ENCODE measurements around the gene DNMBP. TPM values are rescaled to one million over a fixed set of nuclear protein-coding genes. Genes with fewer than 3 reads are reported as not detected.

The DNMBP gene
- total and polyA plus RNA-seq, 2 donors: 10.0 to 11.9 TPM

DNA sequence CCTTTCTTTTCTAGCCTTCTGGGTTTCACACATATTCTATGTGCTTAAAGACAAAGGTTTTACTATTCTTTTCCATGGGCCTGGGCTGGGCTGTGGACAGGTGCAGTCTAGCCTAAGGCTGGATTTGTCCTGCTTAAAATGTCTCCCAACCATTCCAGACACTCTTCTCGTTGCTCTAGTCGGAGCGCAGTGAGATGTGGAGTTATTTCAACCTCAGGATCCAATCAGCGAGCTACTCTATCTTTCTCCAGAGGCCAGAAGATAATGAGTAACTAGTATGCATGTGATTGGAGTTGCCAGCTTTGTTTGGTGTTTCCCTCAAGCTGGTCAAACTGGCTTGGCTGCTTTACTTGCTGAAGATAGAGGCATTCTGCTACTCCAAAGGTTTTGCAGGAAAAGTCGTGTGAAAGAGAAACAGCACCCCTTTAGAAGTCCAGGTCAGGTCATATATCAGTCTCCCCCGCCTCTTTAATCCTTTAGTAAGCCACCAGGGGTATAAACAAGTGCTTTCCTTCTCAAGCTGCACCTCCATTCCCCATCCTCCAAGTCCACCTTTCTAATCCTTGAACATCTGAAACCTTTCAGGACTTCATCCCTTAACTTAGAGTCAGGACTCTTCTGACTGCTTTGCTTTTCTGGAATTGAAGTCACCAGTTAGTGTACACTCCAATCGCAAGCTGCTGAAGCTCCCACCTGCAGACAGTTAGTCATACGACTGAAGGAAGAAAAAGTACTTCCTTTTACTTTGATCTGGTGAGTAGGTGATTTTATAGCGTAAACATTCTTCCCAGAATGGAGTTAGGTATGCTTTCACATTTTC is 78.8 kb downstream of the DNMBP start:
- DNase-seq (ENCODE audit: low read depth in 6 of 9, low spot score in 9 of 9): peak; percentile 14 to 70 (median 36)
- peaks cover 6 to 14% of the 10 kb centered on the region in 2 donors for H3K36me3 ChIP-seq (ENCODE audit: control insufficient read depth in 2 of 2, insufficient read depth in 2 of 2, low read length in 1 of 2)
- no peaks in the 10 kb centered on the region for H3K9me3 ChIP-seq (ENCODE audit: control insufficient read depth in 2 of 2, insufficient read depth in 1 of 2, low read length in 1 of 2)
- H3K4me1 ChIP-seq (ENCODE audit: control insufficient read depth in 2 of 2, insufficient read depth in 2 of 2, low read length in 2 of 2): peaks cover 10 to 31% of the 10 kb centered on the region in 2 donors
- 63% methylated on average over 9 of the region's 9 CpGs for WGBS
- H3K4me3 ChIP-seq (ENCODE audit: low read length in 2 of 2): no peak overlapping the region
- no peaks in the 10 kb centered on the region for H3K27me3 ChIP-seq (ENCODE audit: control insufficient read depth in 2 of 2, insufficient read depth in 1 of 2, low read length in 1 of 2)
- H3K27ac ChIP-seq (ENCODE audit: low read depth in 1 of 2, low read length in 1 of 2): peak overlapping the region; percentile 79 to 84

DNA sequence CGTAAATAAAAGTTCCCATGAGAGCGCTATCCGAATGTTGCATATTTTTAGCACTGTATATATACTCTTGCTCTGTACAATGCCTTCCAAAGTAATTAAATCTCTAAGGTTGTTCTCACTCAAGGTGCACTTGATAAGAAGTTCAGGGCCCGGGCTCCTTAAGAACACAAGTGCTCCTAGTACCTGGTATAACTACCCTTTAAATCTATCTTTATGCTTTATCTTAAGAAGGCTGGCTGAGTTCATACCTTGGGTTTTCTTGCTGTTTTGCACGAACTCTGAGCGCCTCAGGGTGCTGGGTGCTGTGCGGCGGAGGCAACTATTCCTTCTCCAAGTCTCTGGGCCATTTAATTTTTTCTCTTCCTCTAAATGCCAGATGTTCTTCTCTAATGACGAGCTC is 80.4 kb downstream of the DNMBP start:
- no peaks in the 10 kb centered on the region for H3K27me3 ChIP-seq (ENCODE audit: control insufficient read depth in 2 of 2, insufficient read depth in 1 of 2, low read length in 1 of 2)
- no peaks in the 10 kb centered on the region for H3K9me3 ChIP-seq (ENCODE audit: control insufficient read depth in 2 of 2, insufficient read depth in 1 of 2, low read length in 1 of 2)
- peaks cover 10 to 31% of the 10 kb centered on the region in 2 donors for H3K4me1 ChIP-seq (ENCODE audit: control insufficient read depth in 2 of 2, insufficient read depth in 2 of 2, low read length in 2 of 2)
- DNase-seq (ENCODE audit: low read depth in 6 of 9, low spot score in 9 of 9): no peak
- 97% methylated on average over 9 of the region's 9 CpGs for WGBS
- peaks cover 6 to 14% of the 10 kb centered on the region in 2 donors for H3K36me3 ChIP-seq (ENCODE audit: control insufficient read depth in 2 of 2, insufficient read depth in 2 of 2, low read length in 1 of 2)
- no peak overlapping the region for H3K27ac ChIP-seq (ENCODE audit: low read depth in 1 of 2, low read length in 1 of 2)
- H3K4me3 ChIP-seq (ENCODE audit: low read length in 2 of 2): no peak overlapping the region

DNA sequence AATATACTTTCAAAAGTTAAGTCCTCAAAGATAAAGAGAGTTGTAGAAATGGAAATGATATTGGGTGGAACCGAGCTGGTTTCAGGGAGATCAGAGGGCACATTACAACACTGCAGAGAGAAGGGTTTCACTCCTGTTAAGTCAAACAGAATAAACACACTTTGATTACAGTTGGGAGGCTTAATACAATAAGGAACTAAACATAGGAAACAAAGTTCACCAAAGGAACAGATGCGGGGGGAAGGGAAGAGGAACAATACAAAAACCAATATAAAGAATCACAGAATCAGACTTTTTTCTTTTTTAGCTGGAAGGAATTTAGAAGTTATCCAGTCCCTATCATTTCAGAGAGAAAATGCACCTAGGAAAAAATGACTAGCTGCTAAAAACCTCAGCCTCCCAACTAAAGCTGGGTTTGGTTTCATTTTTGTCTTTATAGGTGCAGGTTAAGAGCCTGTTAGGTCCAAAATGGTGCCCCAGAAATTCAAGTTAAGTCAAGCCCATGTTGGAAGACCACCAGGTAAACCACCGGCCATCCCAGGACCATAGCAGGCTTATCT is 81.9 kb downstream of the DNMBP start:
- no peak overlapping the region for H3K27ac ChIP-seq (ENCODE audit: low read depth in 1 of 2, low read length in 1 of 2)
- H3K4me3 ChIP-seq (ENCODE audit: low read length in 2 of 2): no peak overlapping the region
- no peaks in the 10 kb centered on the region for H3K27me3 ChIP-seq (ENCODE audit: control insufficient read depth in 2 of 2, insufficient read depth in 1 of 2, low read length in 1 of 2)
- no peaks in the 10 kb centered on the region for H3K9me3 ChIP-seq (ENCODE audit: control insufficient read depth in 2 of 2, insufficient read depth in 1 of 2, low read length in 1 of 2)
- 64% methylated on average over 3 of the region's 3 CpGs for WGBS
- no peak for DNase-seq (ENCODE audit: low read depth in 6 of 9, low spot score in 9 of 9)
- peaks cover 9 to 14% of the 10 kb centered on the region in 2 donors for H3K36me3 ChIP-seq (ENCODE audit: control insufficient read depth in 2 of 2, insufficient read depth in 2 of 2, low read length in 1 of 2)
- peaks cover 10 to 31% of the 10 kb centered on the region in 2 donors for H3K4me1 ChIP-seq (ENCODE audit: control insufficient read depth in 2 of 2, insufficient read depth in 2 of 2, low read length in 2 of 2)

- Histone ChIP-seq H3K4me3 (ENCODE audit: low read length in 2 of 2) (no peak overlapping the region), H3K9me3 (ENCODE audit: control insufficient read depth in 2 of 2, insufficient read depth in 1 of 2, low read length in 1 of 2) (no peaks in the 10 kb centered on the region), H3K27me3 (ENCODE audit: control insufficient read depth in 2 of 2, insufficient read depth in 1 of 2, low read length in 1 of 2) (no peaks in the 10 kb centered on the region), H3K27ac (ENCODE audit: low read depth in 1 of 2, low read length in 1 of 2) (no peak overlapping the region), H3K4me1 (ENCODE audit: control insufficient read depth in 2 of 2, insufficient read depth in 2 of 2, low read length in 2 of 2) (peaks cover 10 to 31% of the 10 kb centered on the region in 2 donors), H3K36me3 (ENCODE audit: control insufficient read depth in 2 of 2, insufficient read depth in 2 of 2, low read length in 1 of 2) (peaks cover 9 to 15% of the 10 kb centered on the region in 2 donors)
- 89% methylated on average over 9 of the region's 9 CpGs for WGBS
- no peak for DNase-seq (ENCODE audit: low read depth in 6 of 9, low spot score in 9 of 9)
These were observed 82.6 kb downstream of the DNMBP start for GRCh38 chr10:99926925-99927720.

DNA sequence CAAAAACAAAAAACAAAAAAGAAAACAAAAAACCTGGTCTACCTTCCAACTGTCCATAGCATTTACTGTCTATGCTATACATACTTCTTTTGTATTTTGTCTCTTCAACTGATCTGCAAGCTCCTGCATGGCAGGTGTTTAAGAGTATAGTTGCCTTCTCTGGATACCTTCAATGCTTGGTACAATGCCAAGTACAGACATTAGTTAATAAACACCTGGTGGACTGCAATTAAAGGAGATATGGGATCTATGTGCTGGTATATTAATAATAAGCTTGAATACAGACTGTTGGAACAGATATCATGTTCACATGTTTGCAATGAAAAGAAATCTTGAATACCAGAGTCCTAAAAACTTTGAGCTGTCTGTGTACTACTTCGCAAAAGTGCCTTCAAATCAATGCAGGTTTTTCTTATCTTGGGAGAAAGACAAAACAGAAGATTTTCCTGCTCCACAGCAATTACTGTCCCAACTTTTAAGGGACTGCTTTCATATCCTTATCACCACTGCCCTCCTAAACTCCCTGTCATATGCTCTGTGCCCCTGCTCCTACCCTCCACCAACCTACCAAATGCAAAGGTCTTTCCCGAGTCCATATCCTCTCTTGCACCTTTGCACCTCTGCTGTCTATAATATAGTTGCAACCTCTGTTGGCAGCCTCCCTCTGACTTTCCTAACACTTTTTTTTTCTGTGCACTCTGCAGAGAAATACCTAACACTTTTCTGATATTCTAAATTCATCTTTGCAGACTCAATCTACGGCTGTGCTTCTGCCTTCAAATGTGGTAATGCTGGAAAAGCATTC is 85.1 kb downstream of the DNMBP start:
- Histone ChIP-seq H3K4me3 (ENCODE audit: low read length in 2 of 2) (no peak overlapping the region), H3K36me3 (ENCODE audit: control insufficient read depth in 2 of 2, insufficient read depth in 2 of 2, low read length in 1 of 2) (peaks cover 7 to 26% of the 10 kb centered on the region in 2 donors), H3K27ac (ENCODE audit: low read depth in 1 of 2, low read length in 1 of 2) (no peak overlapping the region), H3K27me3 (ENCODE audit: control insufficient read depth in 2 of 2, insufficient read depth in 1 of 2, low read length in 1 of 2) (no peaks in the 10 kb centered on the region), H3K4me1 (ENCODE audit: control insufficient read depth in 2 of 2, insufficient read depth in 2 of 2, low read length in 2 of 2) (peaks cover 0 to 13% of the 10 kb centered on the region in 2 donors), H3K9me3 (ENCODE audit: control insufficient read depth in 2 of 2, insufficient read depth in 1 of 2, low read length in 1 of 2) (no peaks in the 10 kb centered on the region)
- WGBS: 97% methylated on average over 3 of the region's 3 CpGs
- no peak for DNase-seq (ENCODE audit: low read depth in 6 of 9, low spot score in 9 of 9)

GRCh38 chr10:99921948-99922347 is 87.8 kb downstream of the DNMBP start:
- Histone ChIP-seq H3K27ac (ENCODE audit: low read depth in 1 of 2, low read length in 1 of 2) (no peak overlapping the region), H3K27me3 (ENCODE audit: control insufficient read depth in 2 of 2, insufficient read depth in 1 of 2, low read length in 1 of 2) (no peaks in the 10 kb centered on the region), H3K9me3 (ENCODE audit: control insufficient read depth in 2 of 2, insufficient read depth in 1 of 2, low read length in 1 of 2) (no peaks in the 10 kb centered on the region), H3K4me1 (ENCODE audit: control insufficient read depth in 2 of 2, insufficient read depth in 2 of 2, low read length in 2 of 2) (peaks cover 0 to 5% of the 10 kb centered on the region in 2 donors), H3K4me3 (ENCODE audit: low read length in 2 of 2) (no peak overlapping the region), H3K36me3 (ENCODE audit: control insufficient read depth in 2 of 2, insufficient read depth in 2 of 2, low read length in 1 of 2) (peaks cover 11 to 20% of the 10 kb centered on the region in 2 donors)
- WGBS: 77% methylated on average over 2 of the region's 2 CpGs
- no peak for DNase-seq (ENCODE audit: low read depth in 6 of 9, low spot score in 9 of 9)

- Histone ChIP-seq H3K27me3 (ENCODE audit: control insufficient read depth in 2 of 2, insufficient read depth in 1 of 2, low read length in 1 of 2) (no peaks in the 10 kb centered on the region), H3K9me3 (ENCODE audit: control insufficient read depth in 2 of 2, insufficient read depth in 1 of 2, low read length in 1 of 2) (no peaks in the 10 kb centered on the region), H3K4me3 (ENCODE audit: low read length in 2 of 2) (no peak overlapping the region), H3K4me1 (ENCODE audit: control insufficient read depth in 2 of 2, insufficient read depth in 2 of 2, low read length in 2 of 2) (no peaks in the 10 kb centered on the region), H3K27ac (ENCODE audit: low read depth in 1 of 2, low read length in 1 of 2) (no peak overlapping the region), H3K36me3 (ENCODE audit: control insufficient read depth in 2 of 2, insufficient read depth in 2 of 2, low read length in 1 of 2) (peaks cover 11 to 20% of the 10 kb centered on the region in 2 donors)
- no peak for DNase-seq (ENCODE audit: low read depth in 6 of 9, low spot score in 9 of 9)
- 98% methylated on average over 4 of the region's 4 CpGs for WGBS
These were observed 88.8 kb downstream of the DNMBP start for GRCh38 chr10:99920901-99921300.

- Histone ChIP-seq H3K27me3 (ENCODE audit: control insufficient read depth in 2 of 2, insufficient read depth in 1 of 2, low read length in 1 of 2) (no peaks in the 10 kb centered on the region), H3K36me3 (ENCODE audit: control insufficient read depth in 2 of 2, insufficient read depth in 2 of 2, low read length in 1 of 2) (peaks cover 11 to 24% of the 10 kb centered on the region in 2 donors), H3K4me1 (ENCODE audit: control insufficient read depth in 2 of 2, insufficient read depth in 2 of 2, low read length in 2 of 2) (no peaks in the 10 kb centered on the region), H3K9me3 (ENCODE audit: control insufficient read depth in 2 of 2, insufficient read depth in 1 of 2, low read length in 1 of 2) (no peaks in the 10 kb centered on the region), H3K4me3 (ENCODE audit: low read length in 2 of 2) (no peak overlapping the region), H3K27ac (ENCODE audit: low read depth in 1 of 2, low read length in 1 of 2) (no peak overlapping the region)
- DNase-seq (ENCODE audit: low read depth in 6 of 9, low spot score in 9 of 9): no peak
- 97% methylated on average over 5 of the region's 5 CpGs for WGBS
These were observed 89.3 kb downstream of the DNMBP start for GRCh38 chr10:99920486-99920885.
